AG09319 (cell line): ENCODE data around the gene KIF26A.

Experiments
- DNase-seq: peaks from one replicate; pipeline ENCODE4 v3.0.0-alpha.2; 2010; ENCODE audit warnings: low read depth; ENCODE audit errors: extremely low read depth
- CTCF ChIP-seq: IDR thresholded peaks from 2 replicates; pipeline ENCODE4 v1.5.1; 2011; ENCODE audit warnings: low read depth, mild to moderate bottlenecking, inconsistent platforms, low read length, moderate library complexity

KIF26A gene

GRCh38 chr14:104140463-104141331 is 2.3 kb downstream of the KIF26A start:
- no peak for DNase-seq
- TF ChIP-seq CTCF, result no peak

GRCh38 chr14:104141621-104142091 is 3.3 kb downstream of the KIF26A start:
- no peak for DNase-seq
- TF ChIP-seq CTCF, result no peak

- no peak for DNase-seq
- TF ChIP-seq CTCF, result no peak
Observed at GRCh38 chr14:104142136-104142945, 4.0 kb downstream of the KIF26A start.

- no peak for TF ChIP-seq CTCF
- DNase-seq, result no peak
Observed at GRCh38 chr14:104142946-104143470, 4.6 kb downstream of the KIF26A start.

GRCh38 chr14:104143521-104144452 is 5.4 kb downstream of the KIF26A start:
- TF ChIP-seq CTCF, result no peak
- no peak for DNase-seq

GRCh38 chr14:104144453-104144790 is 6.0 kb downstream of the KIF26A start:
- no peak for DNase-seq
- TF ChIP-seq CTCF, result no peak
